ENCODE data around the gene RAD21L1.

Gene RAD21L1

GRCh38 chr20:1287306-1287705 is 61.5 kb downstream of the RAD21L1 start:
- Mint-ChIP-seq H3K36me3 (peaks cover 2% of the 10 kb centered on the region), H3K4me1 (peaks cover 81% of the 10 kb centered on the region), H3K4me3 (peak overlapping the region; percentile 91), H3K9me3 (no peaks in the 10 kb centered on the region), H3K27me3 (no peaks in the 10 kb centered on the region), H3K27ac (peak overlapping the region; percentile 94)

GRCh38 chr20:1287787-1288569 is 62.1 kb downstream of the RAD21L1 start:
- Mint-ChIP-seq H3K4me3 (no peak overlapping the region), H3K27me3 (no peaks in the 10 kb centered on the region), H3K9me3 (no peaks in the 10 kb centered on the region), H3K4me1 (peaks cover 82% of the 10 kb centered on the region), H3K27ac (no peak overlapping the region), H3K36me3 (peaks cover 5% of the 10 kb centered on the region)

GRCh38 chr20:1291191-1291741 is 65.4 kb downstream of the RAD21L1 start:
- H3K27ac Mint-ChIP-seq: no peak overlapping the region
- H3K9me3 Mint-ChIP-seq: no peaks in the 10 kb centered on the region
- peaks cover 3% of the 10 kb centered on the region for H3K36me3 Mint-ChIP-seq
- peaks cover 61% of the 10 kb centered on the region for H3K4me1 Mint-ChIP-seq
- no peak overlapping the region for H3K4me3 Mint-ChIP-seq
- H3K27me3 Mint-ChIP-seq: no peaks in the 10 kb centered on the region

DNA sequence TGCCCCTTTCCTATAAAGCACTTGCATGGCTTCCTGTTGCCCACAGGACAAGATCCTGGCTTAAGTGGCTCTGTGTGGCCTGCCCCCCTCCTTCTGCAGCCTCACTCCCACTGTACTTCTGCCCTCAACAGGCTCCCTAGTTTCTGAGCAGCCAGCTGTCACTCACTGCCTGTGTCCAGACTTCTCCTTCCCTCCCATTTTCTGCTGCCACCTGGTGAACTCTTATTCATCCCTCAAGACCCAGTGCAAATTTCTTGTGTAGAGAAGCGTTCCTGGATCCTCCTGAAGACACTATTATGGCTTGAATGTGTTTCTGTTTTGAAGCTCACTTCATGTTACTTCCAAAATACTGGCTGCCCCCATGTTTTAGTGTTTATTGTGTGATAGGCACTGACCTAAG is 66.8 kb downstream of the RAD21L1 start:
- Mint-ChIP-seq H3K27me3 (no peaks in the 10 kb centered on the region), H3K9me3 (no peaks in the 10 kb centered on the region), H3K36me3 (peaks cover 3% of the 10 kb centered on the region), H3K4me3 (no peak overlapping the region), H3K4me1 (peaks cover 54% of the 10 kb centered on the region), H3K27ac (peak overlapping the region; percentile 84)

GRCh38 chr20:1293641-1294379 is 68.0 kb downstream of the RAD21L1 start:
- Mint-ChIP-seq H3K27me3 (no peaks in the 10 kb centered on the region), H3K36me3 (peaks cover 5% of the 10 kb centered on the region), H3K4me1 (peaks cover 52% of the 10 kb centered on the region), H3K4me3 (no peak overlapping the region), H3K27ac (peak overlapping the region; percentile 35), H3K9me3 (no peaks in the 10 kb centered on the region)

- peaks cover 59% of the 10 kb centered on the region for H3K4me1 Mint-ChIP-seq
- H3K27ac Mint-ChIP-seq: peak overlapping the region; percentile 55
- H3K36me3 Mint-ChIP-seq: peaks cover 5% of the 10 kb centered on the region
- H3K4me3 Mint-ChIP-seq: no peak overlapping the region
- no peaks in the 10 kb centered on the region for H3K9me3 Mint-ChIP-seq
- no peaks in the 10 kb centered on the region for H3K27me3 Mint-ChIP-seq
These were observed 68.7 kb downstream of the RAD21L1 start for GRCh38 chr20:1294497-1294896.

DNA sequence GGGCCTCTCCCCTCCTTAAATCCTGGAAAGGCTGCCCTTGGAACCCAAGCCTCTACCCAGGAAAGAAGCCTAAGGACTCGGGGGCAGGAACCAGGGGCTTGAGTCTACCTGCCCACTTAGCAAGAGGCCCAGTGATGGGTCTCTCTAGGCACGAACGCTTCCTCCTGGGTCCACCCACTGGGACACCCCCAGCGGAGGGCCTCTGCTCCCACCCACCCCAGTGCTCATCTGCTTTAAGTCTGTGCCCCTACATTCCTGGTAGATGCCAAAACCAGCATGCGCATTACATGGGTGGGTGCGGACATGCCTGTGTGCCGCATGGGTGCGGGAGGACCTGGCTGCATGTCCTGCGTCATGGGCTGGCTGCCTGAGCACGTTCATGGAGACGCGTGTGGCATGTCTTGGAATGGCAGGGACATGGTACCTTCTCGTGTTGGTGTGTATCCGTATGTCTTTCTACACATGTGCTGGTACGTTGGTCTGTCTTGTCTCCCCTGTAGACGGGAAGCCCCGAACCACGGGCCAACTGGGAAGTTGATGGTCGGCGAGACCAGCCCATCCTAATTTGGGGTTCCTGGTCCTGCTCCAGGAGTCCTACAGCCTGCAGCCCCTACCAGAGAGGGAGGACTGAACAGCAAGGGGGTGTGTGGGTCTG is 69.6 kb downstream of the RAD21L1 start:
- H3K36me3 Mint-ChIP-seq: peaks cover 5% of the 10 kb centered on the region
- no peak overlapping the region for H3K27ac Mint-ChIP-seq

GRCh38 chr20:1296117-1296610 is 70.3 kb downstream of the RAD21L1 start:
- no peak overlapping the region for H3K27ac Mint-ChIP-seq
- no peaks in the 10 kb centered on the region for H3K27me3 Mint-ChIP-seq
- H3K4me3 Mint-ChIP-seq: no peak overlapping the region
- H3K36me3 Mint-ChIP-seq: peaks cover 5% of the 10 kb centered on the region
- no peaks in the 10 kb centered on the region for H3K9me3 Mint-ChIP-seq
- peaks cover 63% of the 10 kb centered on the region for H3K4me1 Mint-ChIP-seq

More for the DNA sequence above, 69.6 kb downstream of the RAD21L1 start:
- Mint-ChIP-seq H3K27me3 (no peaks in the 10 kb centered on the region), H3K4me1 (peaks cover 63% of the 10 kb centered on the region), H3K9me3 (no peaks in the 10 kb centered on the region), H3K4me3 (no peak overlapping the region)

DNA sequence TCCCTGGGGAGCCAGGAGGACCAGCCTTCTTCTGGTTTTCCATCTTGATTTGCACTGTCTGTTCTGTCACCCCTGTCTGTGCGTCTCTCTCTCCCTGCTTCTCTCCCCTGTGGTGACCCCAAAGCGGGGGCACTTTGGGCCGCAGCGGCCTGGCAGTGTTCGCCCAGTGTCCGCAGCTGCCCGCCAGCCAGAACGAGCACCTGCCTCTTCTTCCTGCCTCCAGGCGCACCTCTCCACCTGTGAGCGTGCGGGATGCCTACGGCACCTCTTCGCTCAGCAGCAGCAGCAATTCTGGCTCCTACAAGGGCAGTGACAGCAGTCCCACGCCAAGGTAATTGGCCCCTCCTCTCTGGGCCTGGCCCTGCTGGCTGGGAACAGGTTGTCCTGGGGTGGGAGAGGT is 71.1 kb downstream of the RAD21L1 start:
- Mint-ChIP-seq H3K27ac (no peak overlapping the region), H3K9me3 (no peaks in the 10 kb centered on the region), H3K27me3 (no peaks in the 10 kb centered on the region), H3K4me3 (no peak overlapping the region), H3K36me3 (peaks cover 5% of the 10 kb centered on the region), H3K4me1 (peaks cover 58% of the 10 kb centered on the region)

DNA sequence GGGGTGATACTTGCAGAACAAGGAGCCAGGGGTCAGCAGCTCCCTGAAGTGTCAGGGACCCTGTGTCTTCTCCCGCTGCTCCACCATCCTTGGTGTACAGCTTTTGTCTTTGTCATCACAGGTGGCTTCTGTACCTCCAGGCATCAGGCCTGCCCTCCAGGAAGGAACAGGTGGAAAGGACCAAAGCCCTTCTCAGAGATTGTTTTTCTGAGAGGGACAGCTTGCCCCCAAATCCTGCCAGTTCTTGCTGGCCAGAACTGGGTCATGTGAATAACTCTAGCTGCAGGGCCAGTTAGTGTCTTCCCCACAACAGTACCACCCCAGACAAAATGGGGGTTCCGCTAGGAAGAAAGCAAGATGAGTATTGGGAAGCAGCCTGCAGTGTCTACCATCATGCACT is 71.6 kb downstream of the RAD21L1 start:
- Mint-ChIP-seq H3K4me1 (peaks cover 53% of the 10 kb centered on the region), H3K27ac (no peak overlapping the region), H3K4me3 (no peak overlapping the region), H3K36me3 (peaks cover 5% of the 10 kb centered on the region), H3K27me3 (no peaks in the 10 kb centered on the region), H3K9me3 (no peaks in the 10 kb centered on the region)

DNA sequence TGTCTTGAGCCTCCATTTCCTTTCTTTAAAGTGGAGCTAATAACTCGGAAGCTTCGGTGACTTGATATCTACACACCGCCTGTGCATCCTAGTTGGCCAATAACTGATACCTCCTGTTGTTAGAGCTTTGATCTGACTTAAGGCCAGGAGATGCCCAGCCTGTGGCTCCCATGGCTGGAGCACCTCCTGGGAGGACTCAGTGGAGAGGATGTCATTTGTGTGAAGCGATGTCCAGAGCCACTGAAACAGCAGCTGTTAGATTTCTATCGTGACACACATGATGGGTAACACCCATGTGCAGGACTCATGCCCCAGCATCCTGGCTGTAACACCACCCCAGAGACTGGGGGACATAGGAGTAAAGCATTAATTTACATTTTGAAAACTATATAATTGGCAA is 72.3 kb downstream of the RAD21L1 start:
- Mint-ChIP-seq H3K27ac (no peak overlapping the region), H3K4me1 (peaks cover 46% of the 10 kb centered on the region)

GRCh38 chr20:1298888-1299511 is 73.2 kb downstream of the RAD21L1 start:
- no peaks in the 10 kb centered on the region for H3K27me3 Mint-ChIP-seq
- H3K9me3 Mint-ChIP-seq: no peaks in the 10 kb centered on the region
- H3K4me1 Mint-ChIP-seq: peaks cover 37% of the 10 kb centered on the region
- no peak overlapping the region for H3K4me3 Mint-ChIP-seq
- peaks cover 2% of the 10 kb centered on the region for H3K36me3 Mint-ChIP-seq
- H3K27ac Mint-ChIP-seq: no peak overlapping the region

More for the DNA sequence above, 72.3 kb downstream of the RAD21L1 start:
- Mint-ChIP-seq H3K36me3 (peaks cover 2% of the 10 kb centered on the region), H3K4me3 (no peak overlapping the region), H3K27me3 (no peaks in the 10 kb centered on the region), H3K9me3 (no peaks in the 10 kb centered on the region)

DNA sequence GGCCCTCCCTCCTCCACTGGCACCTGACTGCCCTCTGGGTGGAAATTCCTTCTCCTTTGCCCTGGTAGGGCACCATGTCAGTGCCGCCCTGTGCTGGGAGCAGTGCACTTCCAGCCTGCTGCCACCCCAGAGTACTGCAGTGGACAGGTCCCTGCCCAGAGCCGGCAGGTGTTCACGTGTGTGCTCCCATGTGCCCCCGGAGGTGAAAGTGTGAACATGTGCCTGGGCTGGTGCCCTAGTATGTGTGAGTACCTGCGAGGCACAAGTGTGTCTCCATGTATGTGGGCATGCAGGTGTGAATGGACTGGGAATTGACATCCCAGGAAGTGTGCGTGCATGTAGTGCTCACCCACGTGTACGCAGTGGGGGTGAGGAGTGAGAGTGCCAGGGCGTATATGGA is 73.7 kb downstream of the RAD21L1 start:
- peaks cover 3% of the 10 kb centered on the region for H3K36me3 Mint-ChIP-seq
- H3K27ac Mint-ChIP-seq: peak overlapping the region; percentile 89
- no peaks in the 10 kb centered on the region for H3K9me3 Mint-ChIP-seq
- no peak overlapping the region for H3K4me3 Mint-ChIP-seq
- H3K27me3 Mint-ChIP-seq: no peaks in the 10 kb centered on the region
- peaks cover 37% of the 10 kb centered on the region for H3K4me1 Mint-ChIP-seq

- Mint-ChIP-seq H3K4me1 (peaks cover 37% of the 10 kb centered on the region), H3K27me3 (no peaks in the 10 kb centered on the region), H3K9me3 (no peaks in the 10 kb centered on the region), H3K4me3 (peak overlapping the region; percentile 59), H3K27ac (no peak overlapping the region), H3K36me3 (peaks cover 3% of the 10 kb centered on the region)
These were observed 74.4 kb downstream of the RAD21L1 start for GRCh38 chr20:1300083-1300840.

All from activated naive CD4-positive, alpha-beta T cell treated with anti-CD3 and anti-CD28 coated beads, Interleukin-2, amount 50 U/mL, for 24 hours (primary cell).